SK-N-SH treated with all-trans-retinoic acid at 6 μM for 48 hours (cell line): ENCODE measurements around the gene GRIA4.

ENCODE experiments used
- ARNTL ChIP-seq: fragments of 450-650 bp; formaldehyde crosslinking; IDR thresholded peaks from 2 replicates; pipeline ENCODE4 v1.5.0; 2020; ENCODE audit warnings: low read depth, mild to moderate bottlenecking, moderate library complexity, borderline replicate concordance
- BACH2 ChIP-seq: fragments of 250-450 bp; sonication (Bioruptor Pico); IDR thresholded peaks from 2 replicates; pipeline ENCODE4 v1.9.0; 2021; ENCODE audit warnings: mild to moderate bottlenecking, borderline replicate concordance
- ESRRG ChIP-seq: fragments of 250-450 bp; sonication (Bioruptor Pico); IDR thresholded peaks from 2 replicates; pipeline ENCODE4 v1.6.1; 2021; ENCODE audit warnings: mild to moderate bottlenecking
- GLIS3 ChIP-seq: fragments of 250-450 bp; sonication (Bioruptor Pico); IDR thresholded peaks from 2 replicates; pipeline ENCODE4 v1.5.0; 2020; ENCODE audit warnings: mild to moderate bottlenecking, moderate library complexity
- RARB ChIP-seq: fragments of 250-450 bp; sonication (Bioruptor Pico); IDR thresholded peaks from 2 replicates; pipeline ENCODE4 v1.8.0; 2021; ENCODE audit warnings: mild to moderate bottlenecking, moderate library complexity
- SNAI2 ChIP-seq: fragments of 250-450 bp; sonication (Bioruptor Pico); IDR thresholded peaks from 2 replicates; pipeline ENCODE4 v1.5.0; 2020; ENCODE audit warnings: mild to moderate bottlenecking, moderate library complexity
- TCF4 ChIP-seq: fragments of 250-450 bp; sonication (Bioruptor Pico); IDR thresholded peaks from 2 replicates; pipeline ENCODE4 v1.8.0; 2021; ENCODE audit warnings: mild to moderate bottlenecking, moderate library complexity, borderline replicate concordance
- ZC3H10 ChIP-seq: fragments of 250-450 bp; sonication (Bioruptor Pico); IDR thresholded peaks from 2 replicates; pipeline ENCODE4 v1.5.1; 2021; ENCODE audit warnings: mild to moderate bottlenecking, moderate library complexity
- ZFP30 ChIP-seq: fragments of 450-650 bp; formaldehyde crosslinking; IDR thresholded peaks from 2 replicates; pipeline ENCODE4 v1.5.0; 2022; ENCODE audit warnings: mild to moderate bottlenecking, moderate library complexity
- ZNF8 ChIP-seq: fragments of 450-650 bp; formaldehyde crosslinking; IDR thresholded peaks from 2 replicates; pipeline ENCODE4 v1.5.0; 2020; ENCODE audit warnings: mild to moderate bottlenecking, moderate library complexity
- TF ChIP-seq, protein P1 (sequence below): fragments of 250-450 bp; sonication (Bioruptor Pico); IDR thresholded peaks from 2 replicates; pipeline ENCODE4 v1.5.1; 2020; ENCODE audit warnings: low read depth, mild to moderate bottlenecking, moderate library complexity
- TF ChIP-seq, protein P2 (sequence below): fragments of 250-450 bp; sonication (Bioruptor Pico); IDR thresholded peaks from 2 replicates; pipeline ENCODE4 v1.8.0; 2021; ENCODE audit warnings: low read depth, mild to moderate bottlenecking, moderate library complexity, borderline replicate concordance
- TF ChIP-seq, protein P3 (sequence below): fragments of 250-450 bp; sonication (Bioruptor Pico); IDR thresholded peaks from 2 replicates; pipeline ENCODE4 v1.8.0; 2020; ENCODE audit warnings: mild to moderate bottlenecking, moderate library complexity, borderline replicate concordance

GRCh38 chr11:105799263-105799662, 189.4 kb downstream of the GRIA4 start:
- TF ChIP-seq, protein P1, sequence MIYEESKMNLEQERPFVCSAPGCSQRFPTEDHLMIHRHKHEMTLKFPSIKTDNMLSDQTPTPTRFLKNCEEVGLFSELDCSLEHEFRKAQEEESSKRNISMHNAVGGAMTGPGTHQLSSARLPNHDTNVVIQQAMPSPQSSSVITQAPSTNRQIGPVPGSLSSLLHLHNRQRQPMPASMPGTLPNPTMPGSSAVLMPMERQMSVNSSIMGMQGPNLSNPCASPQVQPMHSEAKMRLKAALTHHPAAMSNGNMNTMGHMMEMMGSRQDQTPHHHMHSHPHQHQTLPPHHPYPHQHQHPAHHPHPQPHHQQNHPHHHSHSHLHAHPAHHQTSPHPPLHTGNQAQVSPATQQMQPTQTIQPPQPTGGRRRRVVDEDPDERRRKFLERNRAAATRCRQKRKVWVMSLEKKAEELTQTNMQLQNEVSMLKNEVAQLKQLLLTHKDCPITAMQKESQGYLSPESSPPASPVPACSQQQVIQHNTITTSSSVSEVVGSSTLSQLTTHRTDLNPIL = no peak
- no peak for TF ChIP-seq ZNF8
- TF ChIP-seq GLIS3 (CRISPR knock-in tag) = no peak
- TF ChIP-seq TCF4 (CRISPR knock-in tag) = no peak
- no peak for TF ChIP-seq ARNTL
- no peak for TF ChIP-seq ZC3H10 (CRISPR knock-in tag)
- TF ChIP-seq, protein P2, sequence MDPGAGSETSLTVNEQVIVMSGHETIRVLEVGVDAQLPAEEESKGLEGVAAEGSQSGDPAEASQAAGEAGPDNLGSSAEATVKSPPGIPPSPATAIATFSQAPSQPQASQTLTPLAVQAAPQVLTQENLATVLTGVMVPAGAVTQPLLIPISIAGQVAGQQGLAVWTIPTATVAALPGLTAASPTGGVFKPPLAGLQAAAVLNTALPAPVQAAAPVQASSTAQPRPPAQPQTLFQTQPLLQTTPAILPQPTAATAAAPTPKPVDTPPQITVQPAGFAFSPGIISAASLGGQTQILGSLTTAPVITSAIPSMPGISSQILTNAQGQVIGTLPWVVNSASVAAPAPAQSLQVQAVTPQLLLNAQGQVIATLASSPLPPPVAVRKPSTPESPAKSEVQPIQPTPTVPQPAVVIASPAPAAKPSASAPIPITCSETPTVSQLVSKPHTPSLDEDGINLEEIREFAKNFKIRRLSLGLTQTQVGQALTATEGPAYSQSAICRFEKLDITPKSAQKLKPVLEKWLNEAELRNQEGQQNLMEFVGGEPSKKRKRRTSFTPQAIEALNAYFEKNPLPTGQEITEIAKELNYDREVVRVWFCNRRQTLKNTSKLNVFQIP (CRISPR knock-in tag) = no peak
- TF ChIP-seq ZFP30 (CRISPR knock-in tag) = no peak
- no peak for TF ChIP-seq SNAI2 (CRISPR knock-in tag)
- TF ChIP-seq BACH2 = no peak
- TF ChIP-seq, protein P3, sequence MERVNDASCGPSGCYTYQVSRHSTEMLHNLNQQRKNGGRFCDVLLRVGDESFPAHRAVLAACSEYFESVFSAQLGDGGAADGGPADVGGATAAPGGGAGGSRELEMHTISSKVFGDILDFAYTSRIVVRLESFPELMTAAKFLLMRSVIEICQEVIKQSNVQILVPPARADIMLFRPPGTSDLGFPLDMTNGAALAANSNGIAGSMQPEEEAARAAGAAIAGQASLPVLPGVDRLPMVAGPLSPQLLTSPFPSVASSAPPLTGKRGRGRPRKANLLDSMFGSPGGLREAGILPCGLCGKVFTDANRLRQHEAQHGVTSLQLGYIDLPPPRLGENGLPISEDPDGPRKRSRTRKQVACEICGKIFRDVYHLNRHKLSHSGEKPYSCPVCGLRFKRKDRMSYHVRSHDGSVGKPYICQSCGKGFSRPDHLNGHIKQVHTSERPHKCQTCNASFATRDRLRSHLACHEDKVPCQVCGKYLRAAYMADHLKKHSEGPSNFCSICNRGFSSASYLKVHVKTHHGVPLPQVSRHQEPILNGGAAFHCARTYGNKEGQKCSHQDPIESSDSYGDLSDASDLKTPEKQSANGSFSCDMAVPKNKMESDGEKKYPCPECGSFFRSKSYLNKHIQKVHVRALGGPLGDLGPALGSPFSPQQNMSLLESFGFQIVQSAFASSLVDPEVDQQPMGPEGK = no peak
- no peak for TF ChIP-seq RARB (CRISPR knock-in tag)
- no peak for TF ChIP-seq ESRRG (CRISPR knock-in tag)
